HepG2 (cell line): ENCODE measurements around the gene BID. TPM values are rescaled to one million over a fixed set of nuclear protein-coding genes. Genes with fewer than 3 reads are reported as not detected.

ENCODE experiments used
- ATAC-seq: fragments of 200-7000 bp; cut with Tn5 transposase; 3 replicates; pipeline ENCODE4 v1.9.1; 2020; ENCODE audit warnings: mild to moderate bottlenecking, moderate library complexity
- Bru-seq: library from RNA; stranded (reverse); fragments of 400-500 nt; gene quantifications from one replicate; lab custom pipeline; 2021; lab: Mats Ljungman, UMichigan
- BruChase-seq, 2 experiments: library from RNA; stranded (reverse); fragments of 400-500 nt; gene quantifications; one replicate each; lab custom pipeline; 2021; lab: Mats Ljungman, UMichigan
- BruUV-seq: library from RNA; stranded (reverse); fragments of 400-500 nt; replicated peaks from 2 replicates; lab custom pipeline; 2021; lab: Mats Ljungman, UMichigan
- CTCF ChIA-PET: fragments of 300-600 bp; formaldehyde crosslinking; extraction: SDS; loops from one replicate; lab custom pipeline; 2021; ENCODE audit warnings: low total read pairs, inconsistent platforms, low intra/inter-chr PET ratio; lab: Yijun Ruan, JAX
- POLR2A ChIA-PET: fragments of 350-600 bp; sonication (Branson Sonifier 250); formaldehyde crosslinking; loops from one replicate; lab custom pipeline; 2020; ENCODE audit warnings: antibody characterized with exemption, inconsistent platforms; lab: Yijun Ruan, JAX
- DNase-seq: peaks from one replicate; pipeline ENCODE4 v3.0.0-alpha.2; 2015; ENCODE audit warnings: low spot score
- FAIRE-seq: peaks from 3 replicates; lab custom pipeline; 2011; peaks lifted over from hg19 to GRCh38; lab: Jason Lieb, UNC
- H2AFZ ChIP-seq: one replicate; pipeline ENCODE4 v1.6.1; 2011; ENCODE audit warnings: low read length, inconsistent platforms
- H3K27ac ChIP-seq: fragments of 300-600 bp; 3 replicates; pipeline ENCODE4 v1.8.0; 2011; ENCODE audit warnings: mixed run types, mild to moderate bottlenecking, mixed read lengths, low read length, inconsistent platforms; ENCODE audit not compliant: insufficient read depth; ENCODE audit errors: extremely low read length
- H3K27me3 ChIP-seq, 2 experiments: fragments of 200-600 bp in 1 of 2; 2 replicates in 1 of 2; 3 replicates in 1 of 2; pipeline versions ENCODE4 v1.6.0 to v1.8.0; 2011; ENCODE audit warnings: low read length in 2 of 2, mild to moderate bottlenecking in 2 of 2, moderate library complexity in 2 of 2, inconsistent platforms in 1 of 2; ENCODE audit not compliant: insufficient read depth in 2 of 2, control insufficient read depth in 1 of 2
- H3K36me3 ChIP-seq, 2 experiments: fragments of 200-600 bp in 1 of 2; replicated peaks in 1 of 2; 2 replicates in 1 of 2; 3 replicates in 1 of 2; pipeline versions ENCODE4 v1.5.1 to v1.8.0; 2011; ENCODE audit warnings: low read length in 2 of 2, inconsistent platforms in 1 of 2; ENCODE audit not compliant: insufficient read depth in 2 of 2, control insufficient read depth in 1 of 2
- H3K4me1 ChIP-seq: 2 replicates; pipeline ENCODE4 v1.5.1; 2012; ENCODE audit warnings: low read length, inconsistent platforms; ENCODE audit not compliant: insufficient read depth
- H3K4me2 ChIP-seq: 2 replicates; pipeline ENCODE4 v1.6.0; 2011; ENCODE audit warnings: low read depth, low read length, inconsistent platforms
- H3K4me3 ChIP-seq, 3 experiments: fragments of 200-600 bp in 1 of 3; sonication (generic), shearing (Covaris generic) in 1 of 3; replicated peaks in 1 of 3; 2 replicates each; pipeline ENCODE4 v1.5.1; 2011 to 2016; ENCODE audit warnings: low read length in 3 of 3, inconsistent platforms in 2 of 3, low read depth in 2 of 3, mild to moderate bottlenecking in 2 of 3, control low read depth in 1 of 3, mixed read lengths in 1 of 3; ENCODE audit not compliant: insufficient read depth in 1 of 3
- H3K79me2 ChIP-seq: one replicate; pipeline ENCODE4 v1.6.1; 2011; ENCODE audit warnings: low read length, inconsistent platforms; ENCODE audit not compliant: insufficient read depth
- H3K9ac ChIP-seq: 2 replicates; pipeline ENCODE4 v1.6.0; 2011; ENCODE audit warnings: mild to moderate bottlenecking, low read depth, low read length, inconsistent platforms; ENCODE audit not compliant: insufficient read depth
- H3K9me3 ChIP-seq: 2 replicates; pipeline ENCODE4 v1.5.1; 2012; ENCODE audit warnings: mild to moderate bottlenecking, low read length
- H4K20me1 ChIP-seq: 2 replicates; pipeline ENCODE4 v1.6.0; 2011; ENCODE audit warnings: inconsistent platforms, mild to moderate bottlenecking, low read length, moderate library complexity; ENCODE audit not compliant: insufficient read depth
- HNRNPK ChIP-seq: fragments of 200-400 bp; formaldehyde crosslinking; IDR thresholded peaks from 2 replicates; pipeline ENCODE4 v1.6.1; 2018; ENCODE audit warnings: low read length, low read depth, moderate library complexity, mild to moderate bottlenecking; ENCODE audit not compliant: poor library complexity, severe bottlenecking
- IKZF4 ChIP-seq: sonication (generic); formaldehyde crosslinking; IDR thresholded peaks from 2 replicates; pipeline ENCODE4 v1.5.1; 2020; ENCODE audit warnings: borderline replicate concordance, mild to moderate bottlenecking, low read depth, missing genetic modification reagents; ENCODE audit errors: not compliant biosample characterization
- PATZ1 ChIP-seq: sonication (generic); formaldehyde crosslinking; IDR thresholded peaks from 2 replicates; pipeline ENCODE4 v1.4.0; 2020; ENCODE audit warnings: missing genetic modification reagents
- POLR2A ChIP-seq, 2 experiments: IDR thresholded peaks; 2 replicates each; pipeline ENCODE4 v1.6.1; 2011; ENCODE audit warnings: low read depth in 2 of 2, low read length in 2 of 2, mild to moderate bottlenecking in 1 of 2, moderate library complexity in 1 of 2; ENCODE audit not compliant: insufficient read depth in 1 of 2
- RBFOX2 ChIP-seq: fragments of 200-400 bp; formaldehyde crosslinking; IDR thresholded peaks from 2 replicates; pipeline ENCODE4 v1.6.1; 2017; ENCODE audit warnings: low read depth, mild to moderate bottlenecking, low read length
- SIN3A ChIP-seq: IDR thresholded peaks from 2 replicates; pipeline ENCODE4 v1.6.1; 2011; ENCODE audit warnings: low read depth, mild to moderate bottlenecking, control low read depth, low read length, borderline replicate concordance
- TBX3 ChIP-seq: fragments of 450-650 bp; IDR thresholded peaks from 2 replicates; pipeline ENCODE4 v1.6.1; 2017; ENCODE audit warnings: antibody characterized with exemption, mild to moderate bottlenecking, inconsistent platforms, borderline replicate concordance
- TFDP1 ChIP-seq: IDR thresholded peaks from 2 replicates; pipeline ENCODE4 v1.6.1; 2016; ENCODE audit warnings: missing compliant biosample characterization, missing genetic modification reagents, borderline replicate concordance
- ZNF441 ChIP-seq: sonication (generic); formaldehyde crosslinking; IDR thresholded peaks from 2 replicates; pipeline ENCODE4 v1.7.0; 2021; ENCODE audit warnings: missing genetic modification reagents, borderline replicate concordance
- ZSCAN21 ChIP-seq: sonication (generic); formaldehyde crosslinking; IDR thresholded peaks from 2 replicates; pipeline ENCODE4 v1.8.0; 2022; ENCODE audit warnings: mild to moderate bottlenecking, missing genetic modification reagents, moderate library complexity, borderline replicate concordance
- WGBS: methylation state at CpG from one replicate; pipeline ENCODE4 v1.1.6; 2017; ENCODE audit warnings: low lambda C conversion rate; 5-methylcytosine and 5-hydroxymethylcytosine counted together
- in situ Hi-C: cut with HindIII; loops from 2 replicates; pipeline ENCODE4 v1.10.0; 2017; ENCODE audit warnings: low pct_unique_long_range_greater_than_20kb; ENCODE audit not compliant: extremely low pct_ligation_motif_present
- intact Hi-C: fragments of 100-400 bp; cut with micrococcal nuclease; formaldehyde crosslinking; loops from one replicate; pipeline ENCODE4 v1.10.0; 2022; ENCODE audit not compliant: unreplicated experiment
- long read RNA-seq, 2 experiments: library from RNA in 1 of 2; library from polyadenylated mRNA in 1 of 2; stranded (forward) in 1 of 2; unstranded in 1 of 2; transcript quantifications; one replicate each; pipeline ENCODE4 v2.0.0, GENCODE V29; 2019 to 2022
- polyA minus RNA-seq, 3 experiments: library from RNA; depleted of rRNA, polyadenylated mRNA; stranded (reverse); fragments of >200 nt; gene quantifications; 2 replicates each; pipeline ENCODE4 v1.2.3, GENCODE V29; 2011; ENCODE audit warnings: low replicate concordance in 1 of 3
- polyA plus RNA-seq, 8 experiments: library from polyadenylated mRNA; depleted of rRNA in 3 of 8; stranded (reverse) in 7 of 8; unstranded in 1 of 8; fragments of >200 nt; fragmentation: Illumina TruSeq in 4 of 8; extraction: Trizol in 4 of 8; gene quantifications; 2 replicates each; pipeline versions ENCODE4 v1.2.1 to v1.2.3, GENCODE V29; 2011 to 2016; ENCODE audit warnings: low read depth in 4 of 8, missing spikeins in 1 of 8, mixed read lengths in 1 of 8; ENCODE audit not compliant: insufficient read depth in 1 of 8
- total RNA-seq, 5 experiments: library from RNA; depleted of rRNA; stranded (reverse); fragments of >200 nt; fragmentation: Illumina TruSeq; extraction: Trizol; gene quantifications; 2 replicates each; pipeline ENCODE4 v1.2.3, GENCODE V29; 2016; ENCODE audit warnings: low read depth in 1 of 5

The BID gene
- total RNA-seq (2016; rRNA removed; fragmentation: Illumina TruSeq; extraction: Trizol) (47.6 and 51.7 TPM in 2 replicates), polyA plus RNA-seq (2011; rRNA removed) (35.3 and 44.7 TPM in 2 replicates), polyA minus RNA-seq (2011; rRNA and poly(A)+ RNA removed; ENCODE audit: low replicate concordance) (35.1 and 45.0 TPM in 2 replicates), Bru-seq, nascent RNA (percentile 57 among the genes with signal in this experiment), BruChase-seq, experiment 1, labeled RNA remaining after a 6-hour chase (percentile 71 among the genes with signal in this experiment), BruChase-seq, experiment 2, labeled RNA remaining after a 2-hour chase (percentile 69 among the genes with signal in this experiment)
- 16.5 and 25.0 TPM in 2 replicates for total RNA-seq (2016; cell fraction: cytosol; rRNA removed; fragmentation: Illumina TruSeq; extraction: Trizol; ENCODE audit: low read depth)
- 48.2 and 51.2 TPM in 2 replicates for total RNA-seq (2016; cell fraction: insoluble cytoplasmic fraction; rRNA removed; fragmentation: Illumina TruSeq; extraction: Trizol)
- total RNA-seq (2016; cell fraction: membrane; rRNA removed; fragmentation: Illumina TruSeq; extraction: Trizol), result 24.9 and 33.2 TPM in 2 replicates
- total RNA-seq (2016; cell fraction: nucleus; rRNA removed; fragmentation: Illumina TruSeq; extraction: Trizol), result 27.0 and 29.0 TPM in 2 replicates
- 51.3 and 78.1 TPM in 2 replicates for polyA plus RNA-seq (2011; cell fraction: cytosol; rRNA removed)
- polyA plus RNA-seq (2011; cell fraction: nucleus; rRNA removed), result 37.6 and 38.4 TPM in 2 replicates
- 16.2 and 31.9 TPM in 2 replicates for polyA plus RNA-seq (2012)
- polyA plus RNA-seq (2016; cell fraction: cytosol; fragmentation: Illumina TruSeq; extraction: Trizol; ENCODE audit: low read depth), result 22.8 and 28.7 TPM in 2 replicates
- polyA plus RNA-seq (2016; cell fraction: insoluble cytoplasmic fraction; fragmentation: Illumina TruSeq; extraction: Trizol; ENCODE audit: low read depth), result 39.0 and 42.7 TPM in 2 replicates
- polyA plus RNA-seq (2016; cell fraction: membrane; fragmentation: Illumina TruSeq; extraction: Trizol; ENCODE audit: low read depth), result 26.7 and 27.3 TPM in 2 replicates
- polyA plus RNA-seq (2016; cell fraction: nucleus; fragmentation: Illumina TruSeq; extraction: Trizol; ENCODE audit: insufficient read depth, low read depth), result 47.0 TPM in 2 replicates
- 15.2 and 16.8 TPM in 2 replicates for polyA minus RNA-seq (2011; cell fraction: cytosol; rRNA and poly(A)+ RNA removed)
- polyA minus RNA-seq (2011; cell fraction: nucleus; rRNA and poly(A)+ RNA removed), result 4.4 and 8.2 TPM in 2 replicates
- long read RNA-seq, experiment 1, transcript BID-204 (5 exons, 2,129 nt), result minor isoform, 5 of 100 reads
- long read RNA-seq, experiment 1, transcript BID-215 (6 exons, 2,199 nt), result major isoform, 69 of 100 reads
- long read RNA-seq, experiment 1, transcript BID-203 (4 exons, 1,879 nt), result minor isoform, 13 of 100 reads
- long read RNA-seq, experiment 1, partial matches to known transcripts, result 3 of 100 reads
- long read RNA-seq, experiment 1, other reads (novel, unspliced or antisense), result 6 of 100 reads
- long read RNA-seq, experiment 2, transcript BID-203 (4 exons, 1,879 nt), result minor isoform, 6 of 90 reads
- long read RNA-seq, experiment 2, transcript BID-204 (5 exons, 2,129 nt), result minor isoform, 7 of 90 reads
- long read RNA-seq, experiment 2, transcript BID-215 (6 exons, 2,199 nt), result major isoform, 45 of 90 reads
- long read RNA-seq, experiment 2, partial matches to known transcripts, result 5 of 90 reads
- long read RNA-seq, experiment 2, other reads (novel, unspliced or antisense), result 24 of 90 reads

- Histone ChIP-seq H3K27ac (peak within 1 kb of the TSS; percentile 62), H3K79me2 (peaks cover 30% of the 10 kb centered on the region), H3K4me1 (peaks cover 63% of the 10 kb centered on the region), H3K9ac (peak within 1 kb of the TSS; percentile 85), H3K9me3 (no peaks in the 10 kb centered on the region), H2AFZ (no peak within 1 kb of the TSS), H3K36me3 (no peaks in the 10 kb centered on the region; a peak in 1 of 5 replicates), H4K20me1 (no peaks in the 10 kb centered on the region), H3K4me2 (peak within 1 kb of the TSS; percentile 86), H3K4me3 (peak within 1 kb of the TSS; percentile 63 to 89 (median 83)), H3K27me3 (no peaks in the 10 kb centered on the region; a peak in 1 of 5 replicates)
- in situ Hi-C loops, result no loop called here
- ChIA-PET CTCF (no interaction called here), POLR2A (interaction anchor here (1.4 to 3.7 kb wide), 5 partner anchors 9 to 32 kb away, joined by 3 to 19 read pairs (median 15); no protein-coding TSS in a partner anchor)
- DNase-seq, result no peak
- intact Hi-C loops, result no loop called here
- no TSS peak for BruUV-seq
- peak; percentile 9 for ATAC-seq
- 0% methylated on average over 1 of the region's 64 CpGs for WGBS
- no peak for FAIRE-seq
- TF ChIP-seq POLR2A (IDR thresholded peaks at IDR 0.05; ENCODE audit: insufficient read depth in 1 of 2, low read depth in 2 of 2, low read length in 2 of 2) (peak in 1 of 2 experiments; percentile 73; a peak in 2 of 4 replicates), TFDP1 (CRISPR knock-in tag) (peak; percentile 14; the same call in 1 of the 2 replicates), ZSCAN21 (CRISPR knock-in tag) (0 out of 2 replicates have a peak, but pooled peaks have one; percentile 41), SIN3A (peak; percentile 14; the same call in 1 of the 2 replicates), HNRNPK (peak; percentile 4), ZNF441 (0 out of 2 replicates have a peak, but pooled peaks have one; percentile 24), TBX3 (no peak), RBFOX2 (peak; percentile 28), IKZF4 (CRISPR knock-in tag) (peak; percentile 36), PATZ1 (peak; percentile 22; the same call in 1 of the 2 replicates)
These were observed at the start of gene BID for GRCh38 chr22:17774206-17774925. TSS of gene BID (minus strand) at chr22:17774469. CDS start at chr22:17750116, 24,353 bp downstream.
